Measurements from ENCODE around the gene FAM163B. TPM values are rescaled to one million over a fixed set of nuclear protein-coding genes. Genes with fewer than 3 reads are reported as not detected.

FAM163B gene
- total RNA-seq, 2 donors from 2014 or later, result not detected

- H3K4me1 Mint-ChIP-seq, result peaks cover 12% of the 10 kb centered on the region
- Histone ChIP-seq H3K36me3 (ENCODE audit: control insufficient read depth, insufficient read depth, low read length) (no peaks in the 10 kb centered on the region), H3K9ac (ENCODE audit: extremely low read depth, low read length, poor library complexity, severe bottlenecking) (no peak overlapping the region), H3K9me3 (ENCODE audit: control insufficient read depth, low read length) (no peaks in the 10 kb centered on the region), H3K27me3 (ENCODE audit: control insufficient read depth, insufficient read depth, low read length, poor library complexity, severe bottlenecking) (no peaks in the 10 kb centered on the region), H3K4me3 (ENCODE audit: low read length) (no peak overlapping the region), H3K27ac (ENCODE audit: low read depth, low read length) (no peak overlapping the region), H3K4me1 (ENCODE audit: control insufficient read depth, insufficient read depth, low read length) (peaks cover 4% of the 10 kb centered on the region)
- no peak for TF ChIP-seq CTCF (conservative IDR thresholded peaks at IDR 0.05)
- no peaks in the 10 kb centered on the region for H3K9me3 Mint-ChIP-seq
- 91 to 93% methylated on average over 6 to 15 of the region's 15 CpGs for WGBS, 2 experiments (ENCODE audit: insufficient coverage in 1 of 2, insufficient read length in 1 of 2)
- H3K27ac Mint-ChIP-seq, result no peak overlapping the region
- no peak overlapping the region for H3K4me3 Mint-ChIP-seq
- no peak for DNase-seq
- H3K36me3 Mint-ChIP-seq (ENCODE audit: low read depth), result no peaks in the 10 kb centered on the region
- peaks cover 3% of the 10 kb centered on the region for H3K27me3 Mint-ChIP-seq (ENCODE audit: insufficient read depth)
Measured at GRCh38 chr9:133560311-133560710, 48.9 kb downstream of the FAM163B start.

GRCh38 chr9:133558191-133559126 is 50.7 kb downstream of the FAM163B start:
- no peak for TF ChIP-seq CTCF (conservative IDR thresholded peaks at IDR 0.05)
- H3K9me3 ChIP-seq (ENCODE audit: control insufficient read depth, low read length), result no peaks in the 10 kb centered on the region
- no peak overlapping the region for H3K27ac Mint-ChIP-seq
- peaks cover 3% of the 10 kb centered on the region for H3K27me3 Mint-ChIP-seq (ENCODE audit: insufficient read depth)
- no peak overlapping the region for H3K9ac ChIP-seq (ENCODE audit: extremely low read depth, low read length, poor library complexity, severe bottlenecking)
- H3K27ac ChIP-seq (ENCODE audit: low read depth, low read length), result peak overlapping the region; percentile 89
- no peaks in the 10 kb centered on the region for H3K36me3 ChIP-seq (ENCODE audit: control insufficient read depth, insufficient read depth, low read length)
- no peak overlapping the region for H3K4me3 Mint-ChIP-seq
- DNase-seq, result peak; percentile 76
- H3K4me1 ChIP-seq (ENCODE audit: control insufficient read depth, insufficient read depth, low read length), result peaks cover 4% of the 10 kb centered on the region
- WGBS, 2 experiments (ENCODE audit: insufficient coverage in 1 of 2, insufficient read length in 1 of 2), result 29 to 48% methylated on average over 20 to 31 of the region's 31 CpGs
- peaks cover 12% of the 10 kb centered on the region for H3K4me1 Mint-ChIP-seq
- H3K9me3 Mint-ChIP-seq, result no peaks in the 10 kb centered on the region
- H3K27me3 ChIP-seq (ENCODE audit: control insufficient read depth, insufficient read depth, low read length, poor library complexity, severe bottlenecking), result no peaks in the 10 kb centered on the region
- no peak overlapping the region for H3K4me3 ChIP-seq (ENCODE audit: low read length)
- no peaks in the 10 kb centered on the region for H3K36me3 Mint-ChIP-seq (ENCODE audit: low read depth)

GRCh38 chr9:133557581-133557980 is 51.6 kb downstream of the FAM163B start:
- H3K27ac Mint-ChIP-seq, result no peak overlapping the region
- 87 to 90% methylated on average over 9 of the region's 9 CpGs for WGBS, 2 experiments (ENCODE audit: insufficient coverage in 1 of 2, insufficient read length in 1 of 2)
- peaks cover 12% of the 10 kb centered on the region for H3K4me1 Mint-ChIP-seq
- no peak overlapping the region for H3K4me3 Mint-ChIP-seq
- Histone ChIP-seq H3K4me3 (ENCODE audit: low read length) (no peak overlapping the region), H3K9me3 (ENCODE audit: control insufficient read depth, low read length) (no peaks in the 10 kb centered on the region), H3K27ac (ENCODE audit: low read depth, low read length) (no peak overlapping the region), H3K36me3 (ENCODE audit: control insufficient read depth, insufficient read depth, low read length) (no peaks in the 10 kb centered on the region), H3K9ac (ENCODE audit: extremely low read depth, low read length, poor library complexity, severe bottlenecking) (no peak overlapping the region), H3K27me3 (ENCODE audit: control insufficient read depth, insufficient read depth, low read length, poor library complexity, severe bottlenecking) (no peaks in the 10 kb centered on the region), H3K4me1 (ENCODE audit: control insufficient read depth, insufficient read depth, low read length) (peaks cover 4% of the 10 kb centered on the region)
- DNase-seq, result no peak
- no peak for TF ChIP-seq CTCF (conservative IDR thresholded peaks at IDR 0.05)
- H3K9me3 Mint-ChIP-seq, result no peaks in the 10 kb centered on the region
- H3K27me3 Mint-ChIP-seq (ENCODE audit: insufficient read depth), result no peaks in the 10 kb centered on the region
- no peaks in the 10 kb centered on the region for H3K36me3 Mint-ChIP-seq (ENCODE audit: low read depth)

Measured in endodermal cell (in vitro differentiated cells).